MM.1S (cell line): ENCODE results near the gene TTPAL.

Experiments
- DNase-seq: peaks from one replicate; pipeline ENCODE4 v3.0.0-alpha.2; 2015
- H2AFZ ChIP-seq: fragments of 300-600 bp; sonication (generic); 2 replicates; pipeline ENCODE4 v1.6.0; 2016; ENCODE audit warnings: antibody characterized with exemption, low read length
- H3F3A ChIP-seq: fragments of 300-600 bp; sonication (generic); 2 replicates; pipeline ENCODE4 v1.6.1; 2016; ENCODE audit warnings: mild to moderate bottlenecking, antibody characterized with exemption, low read length, moderate library complexity, mixed read lengths; ENCODE audit not compliant: insufficient read depth
- H3K27ac ChIP-seq: fragments of 300-600 bp; sonication (generic); 2 replicates; pipeline ENCODE4 v1.5.1; 2016; ENCODE audit warnings: mild to moderate bottlenecking, low read length
- H3K27me3 ChIP-seq: fragments of 300-600 bp; sonication (generic); replicated peaks from 2 replicates; pipeline ENCODE4 v1.6.0; 2016; ENCODE audit warnings: low read length; ENCODE audit not compliant: insufficient read depth
- H3K36me3 ChIP-seq: fragments of 300-600 bp; sonication (generic); replicated peaks from 2 replicates; pipeline ENCODE4 v1.6.1; 2016; ENCODE audit warnings: mild to moderate bottlenecking, low read length, mixed read lengths; ENCODE audit not compliant: insufficient read depth
- H3K4me1 ChIP-seq: fragments of 300-600 bp; sonication (generic); 2 replicates; pipeline ENCODE4 v1.6.1; 2016; ENCODE audit warnings: low read length, mixed read lengths
- H3K4me2 ChIP-seq: fragments of 300-600 bp; sonication (generic); 2 replicates; pipeline ENCODE4 v1.6.0; 2016; ENCODE audit warnings: low read depth, low read length
- H3K4me3 ChIP-seq: fragments of 300-600 bp; sonication (generic); 2 replicates; pipeline ENCODE4 v1.5.1; 2016; ENCODE audit warnings: low read length, mixed read lengths
- H3K79me2 ChIP-seq: fragments of 300-600 bp; sonication (generic); 2 replicates; pipeline ENCODE4 v1.6.1; 2016; ENCODE audit warnings: mixed run types, low read length, mixed read lengths
- H3K9ac ChIP-seq: fragments of 300-600 bp; sonication (generic); 2 replicates; pipeline ENCODE4 v1.6.1; 2016; ENCODE audit warnings: low read length, mixed read lengths
- H3K9me2 ChIP-seq: fragments of 300-600 bp; sonication (generic); replicated peaks from 2 replicates; pipeline ENCODE4 v1.6.1; 2016; ENCODE audit warnings: mild to moderate bottlenecking, low read length, mixed read lengths; ENCODE audit not compliant: insufficient read depth
- H3K9me3 ChIP-seq: fragments of 300-600 bp; sonication (generic); replicated peaks from 2 replicates; pipeline ENCODE4 v1.6.1; 2016; ENCODE audit warnings: mild to moderate bottlenecking, low read length, mixed read lengths; ENCODE audit not compliant: insufficient read depth
- H4K20me1 ChIP-seq: fragments of 300-600 bp; sonication (generic); 2 replicates; pipeline ENCODE4 v1.6.1; 2016; ENCODE audit warnings: mild to moderate bottlenecking, low read length, moderate library complexity, mixed read lengths; ENCODE audit not compliant: insufficient read depth
- EZH2 ChIP-seq: fragments of 300-600 bp; sonication (generic); optimal IDR thresholded peaks from 2 replicates; pipeline ENCODE3; 2017; ENCODE audit warnings: low read depth, mild to moderate bottlenecking, antibody characterized with exemption, low read length, mixed read lengths
- EZH2phosphoT487 ChIP-seq: fragments of 300-600 bp; sonication (generic); IDR thresholded peaks from 2 replicates; pipeline ENCODE4 v1.6.1; 2018; ENCODE audit warnings: antibody characterized with exemption, low read length
- TF ChIP-seq, protein P1 (sequence below): fragments of 300-600 bp; sonication (generic); IDR thresholded peaks from 2 replicates; pipeline ENCODE4 v1.5.1; 2016; ENCODE audit warnings: antibody characterized with exemption, low read length, mixed read lengths

The TTPAL gene

DNA sequence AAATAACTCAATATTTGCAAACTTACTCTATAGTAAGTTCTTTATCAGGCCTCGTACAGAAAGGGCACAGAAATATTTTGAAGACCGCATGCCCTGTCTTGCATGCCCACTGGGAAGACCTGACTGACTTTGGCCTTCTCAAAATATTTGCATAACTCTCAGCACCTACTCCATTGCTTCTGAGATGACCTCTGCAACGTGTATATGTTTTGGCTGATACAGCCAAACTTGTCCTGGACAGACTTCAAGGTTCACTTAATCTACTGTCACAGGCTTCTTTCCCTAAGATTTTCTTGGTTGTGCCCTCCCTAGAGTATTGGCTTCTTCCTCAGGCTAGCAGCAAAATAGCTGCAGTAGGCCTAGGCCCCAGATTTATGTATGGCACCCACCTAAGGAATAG lies 67.7 kb downstream of the TTPAL start:
- TF ChIP-seq EZH2phosphoT487, result no peak
- no peak for TF ChIP-seq EZH2
- TF ChIP-seq, protein P1, sequence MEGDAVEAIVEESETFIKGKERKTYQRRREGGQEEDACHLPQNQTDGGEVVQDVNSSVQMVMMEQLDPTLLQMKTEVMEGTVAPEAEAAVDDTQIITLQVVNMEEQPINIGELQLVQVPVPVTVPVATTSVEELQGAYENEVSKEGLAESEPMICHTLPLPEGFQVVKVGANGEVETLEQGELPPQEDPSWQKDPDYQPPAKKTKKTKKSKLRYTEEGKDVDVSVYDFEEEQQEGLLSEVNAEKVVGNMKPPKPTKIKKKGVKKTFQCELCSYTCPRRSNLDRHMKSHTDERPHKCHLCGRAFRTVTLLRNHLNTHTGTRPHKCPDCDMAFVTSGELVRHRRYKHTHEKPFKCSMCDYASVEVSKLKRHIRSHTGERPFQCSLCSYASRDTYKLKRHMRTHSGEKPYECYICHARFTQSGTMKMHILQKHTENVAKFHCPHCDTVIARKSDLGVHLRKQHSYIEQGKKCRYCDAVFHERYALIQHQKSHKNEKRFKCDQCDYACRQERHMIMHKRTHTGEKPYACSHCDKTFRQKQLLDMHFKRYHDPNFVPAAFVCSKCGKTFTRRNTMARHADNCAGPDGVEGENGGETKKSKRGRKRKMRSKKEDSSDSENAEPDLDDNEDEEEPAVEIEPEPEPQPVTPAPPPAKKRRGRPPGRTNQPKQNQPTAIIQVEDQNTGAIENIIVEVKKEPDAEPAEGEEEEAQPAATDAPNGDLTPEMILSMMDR, result no peak
- Histone ChIP-seq H3K9me3 (no peaks in the 10 kb centered on the region), H3K9me2 (no peaks in the 10 kb centered on the region), H3F3A (no peaks in the 10 kb centered on the region), H3K27me3 (no peaks in the 10 kb centered on the region), H3K4me1 (peaks cover 2% of the 10 kb centered on the region), H3K27ac (no peak overlapping the region), H3K36me3 (no peaks in the 10 kb centered on the region), H4K20me1 (no peaks in the 10 kb centered on the region), H2AFZ (no peak overlapping the region), H3K79me2 (no peaks in the 10 kb centered on the region), H3K4me2 (no peak overlapping the region), H3K4me3 (no peak overlapping the region), H3K9ac (no peak overlapping the region)
- no peak for DNase-seq
